GM18868 (cell line): ENCODE results near the gene CHST12.

ENCODE experiments used
- ATAC-seq: cut with Tn5 transposase; IDR thresholded peaks from one replicate; pipeline ENCODE4 v1.9.1; 2021; ENCODE audit warnings: mild to moderate bottlenecking, moderate library complexity; ENCODE audit not compliant: unreplicated experiment

Gene CHST12

GRCh38 chr7:2497065-2497464 lies 93.7 kb downstream of the CHST12 start:
- no peak for ATAC-seq

GRCh38 chr7:2497500-2498336 lies 94.3 kb downstream of the CHST12 start:
- no peak for ATAC-seq
